Motor neuron (in vitro differentiated cells): ENCODE measurements around the gene FAM120B. TPM values are rescaled to one million over a fixed set of nuclear protein-coding genes. Genes with fewer than 3 reads are reported as not detected.

Experiments
- ATAC-seq, 8 experiments: fragments of 200-7000 bp; cut with Tn5 transposase; replicated peaks in 6 of 8; 2 replicates each; pipeline ENCODE4 v1.8.0; 2021; ENCODE audit warnings: mild to moderate bottlenecking in 8 of 8, moderate library complexity in 8 of 8
- H3K27ac ChIP-seq, 2 donors: fragments of 250-450 bp; sonication (Bioruptor Pico); 2 replicates each; pipeline ENCODE4 v1.9.0; 2021; ENCODE audit warnings: antibody characterized with exemption in 2 of 2, mild to moderate bottlenecking in 2 of 2, moderate library complexity in 1 of 2
- H3K4me1 ChIP-seq, 2 donors: fragments of 250-450 bp; sonication (Bioruptor Pico); replicated peaks in 1 of 2; 2 replicates each; pipeline ENCODE4 v1.6.1; 2021; ENCODE audit warnings: antibody characterized with exemption in 2 of 2, mild to moderate bottlenecking in 2 of 2, moderate library complexity in 1 of 2
- H3K4me3 ChIP-seq, 5 donors: fragments of 250-450 bp; sonication (Bioruptor Pico); 2 replicates each; pipeline ENCODE4 v1.9.0; 2021; ENCODE audit warnings: antibody characterized with exemption in 5 of 5, mild to moderate bottlenecking in 5 of 5, moderate library complexity in 4 of 5
- WGBS, 10 experiments: fragments of 450-650 bp; shearing (Covaris generic); methylation state at CpG; one replicate each; pipeline ENCODE4 v1.0.0; 2022; 5-methylcytosine and 5-hydroxymethylcytosine counted together
- in situ Hi-C, 9 experiments: fragments of 400-800 bp; cut with MboI; loops; one replicate each; pipeline ENCODE4 v1.15.0; 2021; ENCODE audit warnings: low sequenced_read_pairs in 9 of 9, low pct_unique_long_range_greater_than_20kb in 2 of 9; ENCODE audit not compliant: unreplicated experiment in 9 of 9
- total RNA-seq, 8 experiments: library from RNA; unstranded; fragments of 300-600 nt; gene quantifications; 2 replicates each; pipeline versions ENCODE4 v1.2.3 to v1.2.4, GENCODE V29; 2022

Gene FAM120B
- total RNA-seq, 8 experiments from 2014 or later: 15.9 to 35.4 (median 22.2) TPM

GRCh38 chr6:170266061-170266825 is 40.3 kb upstream of the FAM120B start:
- Histone ChIP-seq H3K4me1 (peaks cover 25 to 27% of the 10 kb centered on the region in 2 donors), H3K4me3 (no peak overlapping the region), H3K27ac (no peak overlapping the region)
- WGBS, 10 experiments: 6 to 60% (median 28%) methylated on average over 2 to 7 of the region's 18 CpGs; no CpG with 5 or more reads in 1 of the 10 experiments
- peak in 6 of 8 experiments; percentile 31 to 70 (median 59) for ATAC-seq
- in situ Hi-C loops: no loop called here

- Histone ChIP-seq H3K4me3 (no peak overlapping the region), H3K4me1 (peaks cover 25 to 27% of the 10 kb centered on the region in 2 donors), H3K27ac (no peak overlapping the region)
- 30 to 100% (median 70%) methylated on average over 1 to 2 of the region's 14 CpGs; no CpG with 5 or more reads in 6 of the 10 experiments for WGBS, 10 experiments
- in situ Hi-C loops: no loop called here
- no peak for ATAC-seq
Observed at GRCh38 chr6:170267688-170268087, 38.9 kb upstream of the FAM120B start.

- 27 to 100% (median 94%) methylated on average over 1 to 7 of the region's 22 CpGs; no CpG with 5 or more reads in 1 of the 10 experiments for WGBS, 10 experiments
- in situ Hi-C loops: no loop called here
- ATAC-seq: no peak
Observed at GRCh38 chr6:170268216-170269129, 38.1 kb upstream of the FAM120B start.

GRCh38 chr6:170269151-170269845 is 37.3 kb upstream of the FAM120B start:
- ATAC-seq: peak in 6 of 8 experiments; percentile 50 to 82 (median 71)
- Histone ChIP-seq H3K4me1 (peaks cover 25 to 33% of the 10 kb centered on the region in 2 donors), H3K27ac (no peak overlapping the region), H3K4me3 (no peak overlapping the region)
- 46 to 100% (median 71%) methylated on average over 1 to 14 of the region's 22 CpGs; no CpG with 5 or more reads in 1 of the 10 experiments for WGBS, 10 experiments
- in situ Hi-C loops: no loop called here

More at GRCh38 chr6:170268216-170269129, 38.1 kb upstream of the FAM120B start:
- Histone ChIP-seq H3K4me1 (peaks cover 25 to 27% of the 10 kb centered on the region in 2 donors), H3K27ac (no peak overlapping the region), H3K4me3 (no peak overlapping the region)

- no peak overlapping the region for H3K27ac ChIP-seq
- 58 to 84% (median 71%) methylated on average over 3 to 12 of the region's 17 CpGs; no CpG with 5 or more reads in 1 of the 10 experiments for WGBS, 10 experiments
- peaks cover 30 to 39% of the 10 kb centered on the region in 2 donors for H3K4me1 ChIP-seq
- in situ Hi-C loops: no loop called here
- no peak overlapping the region for H3K4me3 ChIP-seq
- ATAC-seq: peak in 3 of 8 experiments; percentile 20 to 40 (median 38)
Observed at GRCh38 chr6:170269846-170270541, 36.6 kb upstream of the FAM120B start.

- peaks cover 24 to 37% of the 10 kb centered on the region in 2 donors for H3K4me1 ChIP-seq
- 58 to 93% (median 79%) methylated on average over 3 to 6 of the region's 19 CpGs; no CpG with 5 or more reads in 6 of the 10 experiments for WGBS, 10 experiments
- in situ Hi-C loops: no loop called here
- no peak for ATAC-seq
- no peak overlapping the region for H3K4me3 ChIP-seq
- no peak overlapping the region for H3K27ac ChIP-seq
Observed at GRCh38 chr6:170270984-170271593, 35.5 kb upstream of the FAM120B start.

- in situ Hi-C loops: no loop called here
- no peak overlapping the region for H3K4me3 ChIP-seq
- no peak for ATAC-seq
- H3K27ac ChIP-seq: no peak overlapping the region
- 40 to 100% (median 96%) methylated on average over 1 to 11 of the region's 32 CpGs; no CpG with 5 or more reads in 2 of the 10 experiments for WGBS, 10 experiments
- peaks cover 20 to 36% of the 10 kb centered on the region in 2 donors for H3K4me1 ChIP-seq
Observed at GRCh38 chr6:170271771-170272314, 34.7 kb upstream of the FAM120B start.

GRCh38 chr6:170272341-170273065 is 34.1 kb upstream of the FAM120B start:
- 67 to 96% (median 95%) methylated on average over 1 to 7 of the region's 30 CpGs; no CpG with 5 or more reads in 7 of the 10 experiments for WGBS, 10 experiments

GRCh38 chr6:170273191-170273590 is 33.4 kb upstream of the FAM120B start:
- ATAC-seq: no peak
- WGBS, 10 experiments: 50 to 100% methylated on average over 1 to 3 of the region's 23 CpGs; no CpG with 5 or more reads in 8 of the 10 experiments

More at GRCh38 chr6:170272341-170273065, 34.1 kb upstream of the FAM120B start:
- no peak overlapping the region for H3K27ac ChIP-seq
- no peak overlapping the region for H3K4me3 ChIP-seq
- peaks cover 20 to 36% of the 10 kb centered on the region in 2 donors for H3K4me1 ChIP-seq
- ATAC-seq: no peak
- in situ Hi-C loops: no loop called here

GRCh38 chr6:170273681-170274080 is 32.9 kb upstream of the FAM120B start:
- H3K4me1 ChIP-seq: peaks cover 20 to 36% of the 10 kb centered on the region in 2 donors
- no peak overlapping the region for H3K4me3 ChIP-seq
- in situ Hi-C loops: no loop called here
- 30 to 90% (median 87%) methylated on average over 2 to 7 of the region's 7 CpGs; no CpG with 5 or more reads in 6 of the 10 experiments for WGBS, 10 experiments
- ATAC-seq: no peak
- no peak overlapping the region for H3K27ac ChIP-seq

More at GRCh38 chr6:170273191-170273590, 33.4 kb upstream of the FAM120B start:
- Histone ChIP-seq H3K4me3 (no peak overlapping the region), H3K27ac (no peak overlapping the region), H3K4me1 (peaks cover 20 to 36% of the 10 kb centered on the region in 2 donors)
- in situ Hi-C loops: no loop called here
